RPMI7951 (cell line): ENCODE data around the gene LRFN2. TPM values are rescaled to one million over a fixed set of nuclear protein-coding genes. Genes with fewer than 3 reads are reported as not detected.

Experiments
- DNase-seq: peaks from one replicate; pipeline ENCODE4 v3.0.0-alpha.2; 2012; ENCODE audit warnings: low read depth
- total RNA-seq: library from RNA; depleted of rRNA; stranded (reverse); fragments of >200 nt; shearing (Covaris generic); gene quantifications from 2 replicates; pipeline ENCODE4 v1.2.3, GENCODE V29; 2014

Gene LRFN2
- total RNA-seq, 1 experiment from 2014 or later = not detected

- peak; percentile 44 for DNase-seq
Measured at GRCh38 chr6:40349901-40350746, 237.0 kb downstream of the LRFN2 start.

GRCh38 chr6:40349123-40349900 is 237.9 kb downstream of the LRFN2 start:
- DNase-seq = peak; percentile 60

- no peak for DNase-seq
Measured at GRCh38 chr6:40348591-40348990, 238.6 kb downstream of the LRFN2 start.

GRCh38 chr6:40347571-40348011 is 239.6 kb downstream of the LRFN2 start:
- DNase-seq = no peak

- DNase-seq = no peak
Measured at GRCh38 chr6:40346246-40346645, 240.9 kb downstream of the LRFN2 start.

- no peak for DNase-seq
Measured at GRCh38 chr6:40344566-40345167, 242.5 kb downstream of the LRFN2 start.

- no peak for DNase-seq
Measured at GRCh38 chr6:40343877-40344565, 243.1 kb downstream of the LRFN2 start.

- no peak for DNase-seq
Measured at GRCh38 chr6:40343318-40343876, 243.8 kb downstream of the LRFN2 start.

- DNase-seq = no peak
Measured at GRCh38 chr6:40342723-40343122, 244.4 kb downstream of the LRFN2 start.

- no peak for DNase-seq
Measured at GRCh38 chr6:40341726-40342125, 245.4 kb downstream of the LRFN2 start.
